Measurements from ENCODE around the gene BBS4.
"Not testable (repeated sequence)": the region's sequence is repeated elsewhere in the genome, so short reads cannot be mapped to it uniquely, and the experiment has no call there.

The BBS4 gene

DNA sequence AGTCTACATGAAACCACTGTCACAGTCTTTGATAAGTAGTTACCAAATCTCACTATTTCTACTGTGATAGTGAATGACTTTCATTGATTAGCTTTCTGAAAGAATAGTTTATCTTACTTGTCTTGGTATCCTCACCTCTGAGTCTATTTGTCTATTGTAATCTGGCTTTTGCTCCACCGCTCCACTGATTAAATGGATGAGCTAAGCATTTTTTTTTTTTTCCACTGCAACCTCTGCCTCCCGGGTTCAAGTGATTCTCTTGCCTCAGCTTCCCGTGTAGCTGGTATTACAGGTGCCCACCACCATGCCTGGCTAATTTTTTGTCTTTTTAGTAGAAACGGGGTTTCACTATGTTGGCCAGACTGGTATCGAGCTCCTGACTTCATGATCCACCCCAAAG is 12.9 kb downstream of the BBS4 start:
- no peak for DNase-seq (ENCODE audit: low spot score)

DNA sequence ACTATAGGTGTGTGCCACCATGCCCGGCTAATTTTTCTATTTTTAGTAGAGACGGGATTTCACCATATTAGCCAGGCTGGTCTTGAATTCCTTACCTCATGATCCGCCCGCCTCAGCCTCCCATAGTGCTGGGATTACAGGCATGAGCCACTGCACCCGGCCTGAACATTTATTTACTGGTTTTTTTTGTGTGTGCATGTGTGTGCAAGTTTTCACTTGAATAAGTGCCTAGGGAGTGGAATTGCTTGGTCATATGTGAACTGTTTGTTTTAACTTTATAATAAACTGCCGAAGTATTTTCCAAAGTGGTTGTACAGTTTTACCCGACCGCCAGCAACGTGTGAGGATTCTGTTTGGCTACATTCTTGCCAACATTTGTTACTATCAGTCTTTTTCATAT is 14.1 kb downstream of the BBS4 start:
- DNase-seq (ENCODE audit: low spot score): no peak

DNA sequence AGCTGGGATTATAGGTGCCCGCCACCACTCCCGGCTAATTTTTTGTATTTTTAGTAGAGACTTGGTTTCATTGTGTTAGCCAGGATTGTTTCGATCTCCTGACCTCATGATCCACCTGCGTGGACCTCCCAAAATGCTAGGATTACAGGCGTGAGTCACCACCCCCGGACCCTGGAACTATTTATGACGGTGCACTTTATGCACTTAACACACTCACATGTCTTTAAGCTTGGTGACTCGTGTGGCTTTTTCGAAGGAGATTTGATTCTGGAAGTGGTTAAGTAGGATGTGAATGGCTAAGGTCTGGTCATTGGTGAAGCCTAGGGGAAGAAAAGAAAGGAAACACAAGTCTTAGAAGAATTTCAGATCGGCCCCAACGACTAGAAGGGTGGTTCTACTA is 20.3 kb downstream of the BBS4 start:
- DNase-seq (ENCODE audit: low spot score): peak; percentile 3

DNA sequence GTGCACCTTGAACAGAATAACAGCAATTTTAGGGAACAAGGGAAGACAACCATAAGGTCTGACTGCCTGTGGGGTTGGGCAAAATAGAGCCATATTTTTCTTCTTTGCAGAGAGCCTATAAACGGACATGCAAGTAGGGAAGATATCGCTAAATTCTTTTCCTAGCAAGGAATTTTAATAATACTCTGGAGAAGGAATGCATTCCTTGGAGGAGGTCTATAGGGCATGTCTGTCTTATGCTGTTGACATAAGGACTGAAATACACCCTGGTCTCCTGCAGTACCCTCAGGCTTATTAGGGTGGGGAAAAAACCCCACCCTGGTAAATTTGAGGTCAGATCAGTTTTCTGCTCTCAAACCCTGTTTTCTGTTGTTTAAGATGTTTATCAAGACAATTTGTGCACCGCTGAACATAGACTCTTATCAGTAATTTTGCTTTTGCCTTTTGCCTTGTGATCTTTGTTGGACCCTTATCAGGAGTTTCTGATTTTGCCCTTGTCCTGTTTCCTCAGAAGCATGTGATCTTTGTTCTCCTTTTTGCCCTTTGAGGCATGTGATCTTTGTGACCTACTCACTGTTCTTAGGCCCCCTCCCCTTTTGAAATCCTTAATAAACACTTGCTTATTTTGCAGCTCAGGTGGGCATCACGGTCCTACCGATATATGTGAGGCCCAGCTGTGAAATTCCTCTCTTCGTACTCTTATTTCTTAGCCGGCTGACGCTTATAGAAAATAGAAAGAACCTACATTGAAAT is 22.7 kb downstream of the BBS4 start:
- DNase-seq (ENCODE audit: low spot score): not testable (repeated sequence)

DNA sequence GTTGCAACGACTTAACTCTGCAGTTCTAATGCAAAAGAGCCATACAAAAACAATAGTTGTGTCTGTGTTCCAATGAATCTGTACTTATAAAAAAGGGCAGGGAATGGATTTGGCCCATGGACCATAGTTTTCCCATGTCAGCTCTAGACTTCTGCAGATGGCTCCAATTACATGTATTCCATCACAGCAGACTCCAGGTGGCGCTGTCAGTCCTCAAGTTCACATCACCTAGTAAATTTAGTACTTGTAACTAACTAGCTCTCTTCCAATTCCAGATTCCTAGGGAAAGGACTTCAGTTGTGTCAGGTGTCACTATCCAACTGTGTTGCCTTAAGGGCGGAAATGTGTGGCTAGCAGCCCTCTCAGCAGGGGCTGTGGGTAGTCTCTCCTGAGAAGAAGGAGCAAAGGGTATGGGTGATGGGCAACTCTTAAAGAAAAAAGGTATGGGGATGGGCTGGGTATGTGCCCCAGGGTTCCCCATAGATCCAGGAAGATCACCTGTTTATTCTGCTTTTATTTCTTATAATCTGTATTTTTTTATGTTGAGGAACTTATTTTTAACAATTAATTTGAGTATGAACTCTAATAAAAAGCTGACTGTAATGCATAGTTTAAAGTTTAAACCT is 36.2 kb downstream of the BBS4 start:
- DNase-seq (ENCODE audit: low spot score): peak; percentile 72

DNA sequence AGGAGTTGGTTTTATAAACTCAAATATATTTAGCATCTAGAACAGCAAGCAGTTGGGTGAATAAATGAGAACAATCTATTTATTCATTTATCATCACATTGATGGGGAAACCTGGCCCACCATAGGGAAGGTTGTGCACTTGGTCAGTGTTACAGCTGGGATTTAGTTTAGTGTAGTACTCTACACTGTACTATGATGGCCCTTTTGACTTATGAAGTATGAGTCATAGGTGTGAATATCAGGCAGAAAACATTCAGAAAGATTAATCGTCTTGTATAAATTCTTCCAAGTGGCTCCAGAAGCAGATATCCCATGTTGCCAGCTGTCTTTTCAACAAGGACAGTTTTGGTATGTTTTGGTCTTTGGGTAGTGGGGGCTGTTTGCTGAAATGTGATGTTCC is 38.0 kb downstream of the BBS4 start:
- DNase-seq (ENCODE audit: low spot score): no peak

DNA sequence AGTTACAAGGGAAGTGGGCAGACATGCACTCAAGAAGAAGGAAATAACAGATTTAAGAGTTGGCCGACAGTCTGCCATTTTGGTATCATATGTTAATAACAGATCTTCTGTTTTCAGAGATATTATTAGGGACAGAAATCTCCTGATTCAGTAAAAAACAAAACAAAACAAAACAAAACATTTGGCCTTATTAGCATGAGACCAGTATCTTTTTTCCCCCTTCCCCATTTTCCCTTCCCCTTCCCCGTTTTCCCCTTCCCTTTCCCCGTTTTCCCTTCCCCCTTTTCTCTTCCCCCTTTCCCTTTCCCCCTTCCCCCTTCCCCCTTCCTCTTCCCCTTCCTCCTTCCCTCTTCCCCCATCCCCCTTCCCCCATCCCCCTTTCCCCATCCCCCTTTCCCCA is 39.4 kb downstream of the BBS4 start:
- no peak for DNase-seq (ENCODE audit: low spot score)

DNA sequence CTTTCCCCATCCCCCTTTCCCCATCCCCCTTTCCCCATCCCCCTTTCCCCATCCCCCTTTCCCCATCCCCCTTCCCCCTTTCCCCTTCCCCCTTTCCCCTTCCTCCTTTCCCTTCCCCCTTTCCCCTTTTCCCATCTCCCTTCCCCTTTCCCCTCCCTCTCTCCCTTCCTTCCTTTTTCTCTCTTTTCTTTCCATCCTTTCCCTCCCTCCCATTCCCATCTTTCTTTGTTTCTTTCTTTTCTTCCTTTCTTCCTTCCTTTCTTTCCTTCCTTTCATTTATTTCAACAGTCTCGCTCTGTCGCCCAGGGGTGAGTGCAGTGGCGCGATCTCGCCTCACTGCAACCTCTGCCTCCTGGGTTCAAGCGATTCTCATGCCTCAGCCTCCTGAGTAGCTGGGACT is 39.8 kb downstream of the BBS4 start:
- DNase-seq (ENCODE audit: low spot score): not testable (repeated sequence)

DNA sequence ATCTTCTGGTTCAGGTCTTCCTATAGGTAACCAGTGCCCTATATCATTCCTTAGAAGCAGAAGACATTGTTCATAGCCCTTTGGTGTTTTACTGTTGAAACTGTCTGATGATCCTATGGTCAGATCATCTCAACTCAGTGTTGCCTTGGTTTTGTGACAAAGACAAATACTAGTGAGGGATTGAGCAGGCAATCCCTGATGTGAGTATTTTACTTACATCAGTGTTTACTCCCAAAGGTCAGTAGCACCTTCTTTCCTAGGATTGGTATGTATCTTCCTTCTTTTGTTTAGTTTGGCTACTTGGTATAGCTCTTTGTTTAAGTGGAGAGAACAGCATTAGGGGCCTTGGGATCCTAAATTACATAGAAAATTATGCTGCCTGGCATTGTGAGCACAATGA is 41.1 kb downstream of the BBS4 start:
- DNase-seq (ENCODE audit: low spot score): no peak

DNA sequence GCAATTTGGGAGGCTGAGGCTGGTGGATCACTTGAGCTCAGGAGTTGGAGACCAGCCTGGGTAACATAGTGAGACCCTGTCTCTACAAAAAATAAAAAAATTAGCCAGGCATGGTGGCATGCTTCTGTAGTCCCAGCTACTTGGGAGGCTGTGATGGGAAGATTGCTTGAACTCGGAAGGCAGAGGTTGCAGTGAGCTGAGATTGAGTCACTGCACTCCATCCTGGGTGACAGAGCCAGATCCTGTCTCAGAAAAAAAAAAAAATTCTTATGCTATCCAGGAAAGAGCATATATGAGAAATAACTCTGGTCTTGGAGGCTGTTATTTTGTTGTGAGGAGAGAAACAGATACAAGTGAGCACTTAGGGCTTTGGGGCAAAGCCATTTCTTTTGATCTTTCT is 42.2 kb downstream of the BBS4 start:
- DNase-seq (ENCODE audit: low spot score): peak; percentile 10

DNA sequence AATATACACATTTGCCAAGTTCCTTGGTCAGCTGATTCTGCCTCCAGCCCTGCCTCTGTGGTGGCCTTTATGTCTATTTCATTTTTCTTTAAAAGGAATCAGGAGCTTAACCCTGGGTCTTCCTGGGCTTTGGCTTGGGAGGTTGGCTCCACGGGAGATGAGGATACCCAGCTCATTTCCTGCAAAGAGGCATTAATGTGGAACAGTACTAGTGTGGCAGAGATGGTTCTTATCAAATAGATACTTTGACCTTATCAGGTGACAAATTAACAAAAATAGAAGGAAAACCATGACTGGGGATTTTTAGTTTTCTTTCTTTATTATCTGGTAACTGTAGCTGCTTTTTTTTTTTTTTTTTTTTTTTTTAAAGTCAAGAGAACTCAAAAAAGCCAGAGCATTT is 42.8 kb downstream of the BBS4 start:
- DNase-seq (ENCODE audit: low spot score): no peak

DNA sequence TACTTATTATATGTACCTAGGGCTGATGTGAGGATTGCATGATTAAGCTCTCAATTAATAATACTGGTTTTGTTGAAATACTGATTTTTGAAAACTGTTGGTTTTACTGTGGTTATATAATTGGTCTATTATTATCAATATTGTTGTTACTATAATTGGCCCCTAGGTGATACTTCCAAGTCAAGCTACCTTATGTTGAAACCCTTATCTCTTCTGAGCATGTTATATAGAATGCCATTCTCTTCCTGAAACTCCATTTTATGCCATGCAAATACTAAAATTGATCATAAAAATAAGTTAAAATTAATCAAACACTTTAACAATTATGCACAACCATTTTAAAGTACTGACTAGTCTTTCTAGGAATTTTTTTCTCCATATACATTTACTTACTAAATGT is 46.1 kb downstream of the BBS4 start:
- no peak for DNase-seq (ENCODE audit: low spot score)

DNA sequence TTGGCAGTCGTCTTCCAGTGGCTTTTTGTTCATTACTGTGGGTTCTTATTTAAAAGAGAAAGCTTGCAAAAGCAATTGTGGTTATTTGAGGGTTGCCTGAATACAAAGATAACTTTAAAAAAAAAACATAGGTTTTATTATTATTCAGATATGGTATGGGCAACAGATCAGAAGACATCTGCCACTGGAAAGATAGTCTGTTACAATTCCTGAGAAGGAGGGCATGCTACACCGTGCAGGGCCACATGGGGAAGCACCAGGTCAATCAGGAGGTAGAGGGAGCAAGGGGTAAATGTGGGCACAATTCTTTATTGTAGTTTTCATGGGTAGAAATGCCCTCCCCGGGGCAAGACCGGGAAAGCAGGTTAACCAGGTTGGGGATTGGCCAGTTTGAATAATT is 46.5 kb downstream of the BBS4 start:
- DNase-seq (ENCODE audit: low spot score): no peak

DNA sequence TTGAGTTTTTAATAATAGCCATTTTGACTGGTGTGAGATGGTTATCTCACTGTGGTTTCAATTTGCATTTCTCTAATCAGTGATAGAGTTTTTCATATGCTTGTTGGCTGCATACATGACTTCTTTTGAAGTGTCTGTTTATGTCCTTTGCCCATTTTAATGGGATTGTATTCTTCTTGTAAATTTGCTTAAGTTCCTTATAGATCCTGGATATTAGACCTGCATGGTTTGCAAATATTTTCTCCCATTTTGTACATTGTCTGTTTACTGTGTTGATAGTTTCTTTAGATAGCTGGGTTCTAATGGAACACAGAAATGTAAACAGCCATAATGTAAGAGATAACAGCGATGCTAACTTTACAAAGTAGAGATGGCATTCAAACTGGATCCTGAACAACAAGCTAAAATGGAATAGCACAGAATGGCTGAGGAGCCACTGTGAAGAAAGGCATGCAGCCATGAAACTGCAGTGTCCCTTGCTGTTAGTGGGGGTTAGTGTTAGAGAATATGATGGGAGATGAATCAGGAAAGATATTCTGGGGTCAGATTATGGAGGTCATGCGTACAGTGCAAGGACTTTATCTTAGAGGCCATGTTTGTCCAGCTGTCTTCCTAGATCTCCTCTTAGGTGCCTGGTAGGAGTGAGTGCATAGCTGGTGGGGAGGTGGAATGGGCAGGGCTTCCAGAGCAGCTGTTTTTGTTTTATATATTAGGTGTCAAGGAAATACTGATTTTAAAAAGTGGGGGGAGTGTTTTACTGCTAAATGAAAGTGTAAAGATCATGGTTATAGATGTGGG is 48.1 kb downstream of the BBS4 start:
- no peak for DNase-seq (ENCODE audit: low spot score)

DNA sequence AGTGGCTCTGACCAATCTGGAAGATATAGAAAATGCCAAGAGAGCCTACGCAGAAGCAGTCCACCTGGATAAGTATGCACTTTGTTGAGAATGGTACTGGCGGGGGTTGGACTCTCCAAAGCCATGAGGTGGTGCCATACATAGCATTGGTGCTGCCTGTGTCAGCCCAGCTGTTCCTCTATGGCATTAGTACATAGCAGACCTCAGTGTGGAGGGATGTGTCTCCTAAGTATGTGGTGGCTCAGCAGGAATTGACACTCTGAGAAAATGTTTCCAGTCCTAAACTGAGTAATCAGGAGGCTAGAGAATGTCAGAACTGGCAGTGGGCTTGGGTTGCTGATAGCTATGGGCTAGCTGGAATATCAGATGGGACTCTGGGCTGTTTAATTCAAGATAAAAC is 49.1 kb downstream of the BBS4 start:
- DNase-seq (ENCODE audit: low spot score): no peak

DNA sequence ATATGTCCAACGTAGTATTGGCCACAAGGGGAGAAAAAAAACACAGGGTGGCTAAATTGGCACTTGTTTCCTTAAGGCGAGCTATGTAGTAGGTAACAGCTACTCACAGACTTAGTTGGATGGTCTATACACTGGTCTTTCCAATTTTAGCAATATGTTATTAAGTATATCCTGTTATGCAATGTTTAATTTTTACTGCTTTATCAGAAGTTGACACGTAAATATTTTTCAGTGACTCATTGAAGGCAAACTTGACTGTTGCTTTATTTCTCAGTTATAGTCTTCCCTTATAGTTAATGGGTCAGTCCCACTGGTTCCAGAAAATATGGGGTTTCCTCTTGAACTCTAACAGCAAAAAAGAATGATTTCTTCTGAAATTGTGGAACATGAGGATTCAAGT is 51.1 kb downstream of the BBS4 start:
- no peak for DNase-seq (ENCODE audit: low spot score)

DNA sequence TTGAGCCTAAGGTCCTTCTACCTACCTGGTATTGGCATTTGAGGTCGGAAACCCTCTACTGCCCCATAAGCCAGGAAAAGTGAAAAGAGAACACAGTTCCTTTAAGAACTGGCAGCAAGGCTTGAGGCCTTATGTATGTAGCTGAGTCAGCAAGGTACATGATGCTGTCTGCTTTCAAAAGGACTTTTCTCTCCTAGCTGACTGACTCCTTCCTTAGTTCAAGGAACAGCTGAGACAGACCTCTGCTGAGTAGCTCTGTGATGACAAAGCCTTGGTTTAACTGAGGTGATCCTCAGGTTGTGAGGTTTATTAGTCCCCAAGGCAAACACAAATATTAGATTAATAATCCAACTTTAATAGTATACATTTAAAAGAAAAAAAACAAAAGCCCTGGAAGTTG is 51.7 kb downstream of the BBS4 start:
- no peak for DNase-seq (ENCODE audit: low spot score)

DNA sequence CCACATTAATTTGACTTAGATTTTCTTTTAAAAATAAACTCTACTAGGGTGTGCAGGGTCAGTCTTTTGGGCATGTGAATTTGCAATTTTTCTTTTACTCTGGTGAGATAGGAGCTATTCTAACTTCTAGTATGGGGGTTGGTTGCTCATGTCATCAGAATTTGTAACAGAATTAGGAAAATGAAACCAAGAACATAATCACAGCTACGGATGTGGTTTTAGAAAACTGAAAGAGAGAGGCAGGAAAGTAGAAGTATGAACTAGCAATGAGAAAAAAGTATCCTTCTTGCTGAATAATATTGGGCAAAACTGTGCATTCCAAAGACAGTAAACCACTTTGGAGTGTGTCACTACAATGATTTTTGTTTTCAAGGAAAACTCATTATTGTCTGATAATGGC is 54.2 kb downstream of the BBS4 start:
- DNase-seq (ENCODE audit: low spot score): no peak

DNA sequence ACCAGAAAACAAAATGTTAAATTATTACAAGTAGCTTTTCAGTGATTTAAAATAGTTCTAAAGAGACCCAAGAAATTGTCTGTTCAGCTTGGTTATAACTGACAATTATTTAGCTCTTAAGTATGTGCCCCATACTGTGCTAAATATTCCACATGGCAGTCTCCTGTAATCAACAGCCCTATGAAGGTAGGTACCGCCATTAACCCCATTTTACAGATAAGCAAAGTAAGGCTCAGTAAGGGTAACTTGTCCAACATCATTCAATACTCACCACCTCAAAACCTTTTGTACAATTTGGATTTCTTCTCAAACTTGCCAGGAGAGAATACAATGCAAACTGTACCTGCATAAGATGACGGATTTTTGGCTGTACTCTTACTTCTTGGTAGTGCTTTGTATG is 63.7 kb downstream of the BBS4 start:
- no peak for DNase-seq (ENCODE audit: low spot score)

DNA sequence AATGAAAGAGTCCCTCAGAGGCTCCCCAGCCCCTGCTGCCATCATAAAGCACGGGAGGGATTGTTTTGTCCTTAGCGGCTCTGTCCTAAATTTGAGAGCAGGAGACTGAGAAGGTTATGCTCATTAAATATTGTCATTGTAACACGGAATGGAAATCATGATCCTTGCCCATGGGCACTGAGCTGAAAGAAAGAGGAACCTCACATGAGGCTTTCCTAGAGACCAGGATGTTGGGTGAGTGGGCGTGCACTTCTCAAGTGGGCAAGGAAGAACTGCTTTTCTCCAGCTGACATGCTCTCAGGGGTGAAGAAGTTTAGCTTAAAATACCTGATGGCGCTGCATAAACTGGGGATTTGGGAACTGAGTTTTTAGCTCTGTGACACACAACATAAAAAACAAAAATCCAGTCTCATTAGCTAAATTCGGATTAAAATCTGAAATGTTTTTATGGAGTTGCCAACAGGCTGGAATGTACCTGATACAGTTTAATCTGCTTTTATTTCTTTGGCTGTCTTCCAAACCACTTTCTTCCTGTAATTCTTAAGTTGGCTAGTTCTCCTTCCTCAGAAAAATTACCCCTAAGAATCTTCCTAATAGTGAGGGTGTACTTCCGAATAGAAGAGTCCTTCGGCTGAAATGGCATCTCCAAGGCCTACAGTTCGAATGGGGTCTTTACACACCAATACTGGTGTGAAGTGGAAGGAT is 65.9 kb downstream of the BBS4 start:
- no peak for DNase-seq (ENCODE audit: low spot score)

DNA sequence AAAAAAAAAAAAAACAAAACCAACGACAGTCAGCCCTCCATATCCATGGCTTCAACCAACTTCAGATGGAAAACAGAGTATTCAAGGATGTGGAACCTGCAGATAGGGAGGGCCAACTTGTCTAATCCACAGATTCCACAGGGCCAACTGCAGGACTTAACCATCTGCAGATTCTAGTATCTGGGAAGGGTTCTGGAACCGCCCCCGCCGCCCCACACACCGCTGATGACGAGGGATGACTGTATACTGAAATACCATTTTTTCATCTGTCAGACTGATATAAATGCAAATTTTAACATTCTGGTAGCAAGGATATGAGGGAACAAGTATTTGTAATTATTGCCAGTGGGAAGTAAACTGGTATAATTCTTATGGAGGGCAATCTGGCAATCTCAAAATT is 68.1 kb downstream of the BBS4 start:
- DNase-seq (ENCODE audit: low spot score): no peak

DNA sequence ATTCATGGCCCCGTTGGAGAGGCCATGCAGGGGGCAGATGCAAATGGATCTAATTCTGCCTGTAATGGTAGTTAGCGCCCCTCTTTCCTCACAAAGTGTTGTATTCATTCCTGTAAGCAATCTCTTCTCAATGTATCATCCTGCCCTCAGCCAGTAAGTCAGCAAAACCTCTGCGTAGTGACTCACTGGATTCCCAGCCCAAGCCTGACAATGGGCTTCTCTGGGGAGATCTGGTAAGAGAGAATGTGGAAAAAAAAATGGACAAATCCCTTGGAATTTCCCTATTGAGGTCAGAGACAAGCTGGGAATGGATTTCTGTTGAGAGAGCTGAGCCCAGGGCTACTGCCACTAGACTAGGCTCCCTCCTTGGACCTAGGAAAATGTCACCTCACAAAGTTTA is 72.2 kb downstream of the BBS4 start:
- DNase-seq (ENCODE audit: low spot score): peak; percentile 90
